Panc1 (cell line): Measurements from ENCODE around the gene QRICH1. TPM values are rescaled to one million over a fixed set of nuclear protein-coding genes. Genes with fewer than 3 reads are reported as not detected.

Experiments used
- ATAC-seq: fragments of 200-7000 bp; cut with Tn5 transposase; 2 replicates; pipeline ENCODE4 v1.9.1; 2020; ENCODE audit warnings: mild to moderate bottlenecking, moderate library complexity
- BruUV-seq: library from RNA; stranded (reverse); fragments of 400-500 nt; replicated peaks from 2 replicates; lab custom pipeline; 2021; lab: Mats Ljungman, UMichigan
- CTCF ChIA-PET: fragments of 300-600 bp; sonication (Branson Sonifier 250); formaldehyde crosslinking; loops from one replicate; lab custom pipeline; 2022; ENCODE audit warnings: antibody characterized with exemption; lab: Charles Lee
- POLR2A ChIA-PET: fragments of 300-600 bp; sonication (Branson Sonifier 250); formaldehyde crosslinking; loops from one replicate; lab custom pipeline; 2022; ENCODE audit warnings: antibody characterized with exemption; lab: Charles Lee
- DNase-seq: peaks from one replicate; pipeline ENCODE4 v3.0.0-alpha.2; 2010; ENCODE audit warnings: low read depth, low spot score
- H3K27ac ChIP-seq: 2 replicates; pipeline ENCODE4 v1.5.1; 2011; ENCODE audit warnings: mild to moderate bottlenecking, low read length, inconsistent platforms
- H3K27me3 ChIP-seq: fragments of 200-500 bp; sonication (Bioruptor generic); 2 replicates; pipeline ENCODE4 v1.6.0; 2014; ENCODE audit warnings: low read length, inconsistent platforms; ENCODE audit not compliant: control insufficient read depth, insufficient read depth
- H3K36me3 ChIP-seq: fragments of 200-500 bp; sonication (Bioruptor generic); 2 replicates; pipeline ENCODE4 v1.5.1; 2014; ENCODE audit warnings: inconsistent platforms, mild to moderate bottlenecking, low read length, moderate library complexity; ENCODE audit not compliant: control insufficient read depth, insufficient read depth
- H3K4me1 ChIP-seq: 2 replicates; pipeline ENCODE4 v1.5.1; 2011; ENCODE audit warnings: inconsistent platforms, mild to moderate bottlenecking, low read length, moderate library complexity; ENCODE audit not compliant: control insufficient read depth, insufficient read depth
- H3K4me3 ChIP-seq, 2 experiments: 2 replicates each; pipeline ENCODE4 v1.5.1; 2011 to 2012; ENCODE audit warnings: low read depth in 2 of 2, low read length in 2 of 2, mild to moderate bottlenecking in 2 of 2, inconsistent platforms in 1 of 2, moderate library complexity in 1 of 2
- H3K9me3 ChIP-seq: fragments of 200-500 bp; sonication (Bioruptor generic); 2 replicates; pipeline ENCODE4 v1.5.1; 2014; ENCODE audit warnings: low read depth, mild to moderate bottlenecking, inconsistent platforms, low read length, moderate library complexity; ENCODE audit not compliant: control insufficient read depth, insufficient read depth
- CTCF ChIP-seq: fragments of 450-650 bp; IDR thresholded peaks from 2 replicates; pipeline ENCODE4 v1.5.1; 2017; ENCODE audit warnings: mild to moderate bottlenecking
- POLR2AphosphoS5 ChIP-seq: IDR thresholded peaks from 2 replicates; pipeline ENCODE4 v1.6.1; 2012; ENCODE audit warnings: mild to moderate bottlenecking, low read depth, low read length, moderate library complexity
- SIN3A ChIP-seq: IDR thresholded peaks from 2 replicates; pipeline ENCODE4 v1.6.1; 2012; ENCODE audit warnings: low read depth, mild to moderate bottlenecking, low read length, moderate library complexity, borderline replicate concordance; ENCODE audit not compliant: insufficient read depth
- TCF7L2 ChIP-seq: IDR thresholded peaks from 2 replicates; pipeline ENCODE4 v1.6.1; 2011; ENCODE audit warnings: mild to moderate bottlenecking, low read depth, low read length, inconsistent platforms
- in situ Hi-C: cut with HindIII; loops from 2 replicates; pipeline ENCODE4 v1.10.0; 2016; ENCODE audit warnings: low sequenced_read_pairs, low pct_unique_long_range_greater_than_20kb
- intact Hi-C: fragments of 100-400 bp; cut with micrococcal nuclease; formaldehyde crosslinking; loops from one replicate; pipeline ENCODE4 v1.10.0; 2022; ENCODE audit not compliant: unreplicated experiment
- total RNA-seq: library from RNA; stranded (reverse); gene quantifications from one replicate; pipeline ENCODE4 v1.2.1, GENCODE V29; 2021; ENCODE audit not compliant: unreplicated experiment
- TF ChIP-seq, protein P1 (sequence below), 2 experiments: IDR thresholded peaks; 2 replicates each; pipeline ENCODE4 v1.6.1; 2011 to 2012; ENCODE audit warnings: low read depth in 2 of 2, control low read depth in 1 of 2, low read length in 1 of 2, mild to moderate bottlenecking in 1 of 2, moderate library complexity in 1 of 2; ENCODE audit not compliant: insufficient read depth in 1 of 2

Gene QRICH1
- total RNA-seq, 1 experiment from 2014 or later: 79.9 TPM

DNA sequence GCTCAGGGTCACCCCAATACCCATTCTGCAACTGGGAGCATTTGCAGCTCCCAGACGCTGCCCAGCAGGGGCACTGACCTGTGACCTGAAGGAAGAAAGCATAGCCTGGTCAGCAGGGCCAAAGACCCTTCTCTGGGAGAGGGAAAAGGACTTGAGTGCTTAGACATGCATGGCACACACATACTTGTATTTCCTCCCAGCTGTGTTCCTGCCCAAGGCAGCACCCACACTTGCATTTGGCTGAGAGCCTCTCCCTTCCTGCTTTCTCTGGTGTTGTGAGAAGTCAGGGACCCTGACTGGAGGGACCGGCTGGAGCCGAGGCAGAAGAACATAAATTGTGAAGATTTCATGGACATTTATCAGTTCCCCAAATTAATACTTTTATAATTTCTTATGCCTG, 46.2 kb upstream of the QRICH1 start:
- ChIA-PET POLR2A (no interaction called here), CTCF (interaction anchor here (0.7 kb wide), 1 partner anchor 19 kb away, joined by 3 read pairs; no protein-coding TSS in a partner anchor)
- H3K9me3 ChIP-seq: no peaks in the 10 kb centered on the region
- no peak for TF ChIP-seq SIN3A
- TF ChIP-seq, protein P1, sequence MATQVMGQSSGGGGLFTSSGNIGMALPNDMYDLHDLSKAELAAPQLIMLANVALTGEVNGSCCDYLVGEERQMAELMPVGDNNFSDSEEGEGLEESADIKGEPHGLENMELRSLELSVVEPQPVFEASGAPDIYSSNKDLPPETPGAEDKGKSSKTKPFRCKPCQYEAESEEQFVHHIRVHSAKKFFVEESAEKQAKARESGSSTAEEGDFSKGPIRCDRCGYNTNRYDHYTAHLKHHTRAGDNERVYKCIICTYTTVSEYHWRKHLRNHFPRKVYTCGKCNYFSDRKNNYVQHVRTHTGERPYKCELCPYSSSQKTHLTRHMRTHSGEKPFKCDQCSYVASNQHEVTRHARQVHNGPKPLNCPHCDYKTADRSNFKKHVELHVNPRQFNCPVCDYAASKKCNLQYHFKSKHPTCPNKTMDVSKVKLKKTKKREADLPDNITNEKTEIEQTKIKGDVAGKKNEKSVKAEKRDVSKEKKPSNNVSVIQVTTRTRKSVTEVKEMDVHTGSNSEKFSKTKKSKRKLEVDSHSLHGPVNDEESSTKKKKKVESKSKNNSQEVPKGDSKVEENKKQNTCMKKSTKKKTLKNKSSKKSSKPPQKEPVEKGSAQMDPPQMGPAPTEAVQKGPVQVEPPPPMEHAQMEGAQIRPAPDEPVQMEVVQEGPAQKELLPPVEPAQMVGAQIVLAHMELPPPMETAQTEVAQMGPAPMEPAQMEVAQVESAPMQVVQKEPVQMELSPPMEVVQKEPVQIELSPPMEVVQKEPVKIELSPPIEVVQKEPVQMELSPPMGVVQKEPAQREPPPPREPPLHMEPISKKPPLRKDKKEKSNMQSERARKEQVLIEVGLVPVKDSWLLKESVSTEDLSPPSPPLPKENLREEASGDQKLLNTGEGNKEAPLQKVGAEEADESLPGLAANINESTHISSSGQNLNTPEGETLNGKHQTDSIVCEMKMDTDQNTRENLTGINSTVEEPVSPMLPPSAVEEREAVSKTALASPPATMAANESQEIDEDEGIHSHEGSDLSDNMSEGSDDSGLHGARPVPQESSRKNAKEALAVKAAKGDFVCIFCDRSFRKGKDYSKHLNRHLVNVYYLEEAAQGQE (IDR thresholded peaks at IDR 0.05; ENCODE audit: insufficient read depth in 1 of 2, low read depth in 2 of 2, low read length in 1 of 2): no peak
- TF ChIP-seq CTCF: no peak
- no peak for TF ChIP-seq TCF7L2
- TF ChIP-seq POLR2AphosphoS5: no peak
- H3K4me3 ChIP-seq: no peak overlapping the region
- no peak for DNase-seq
- no peak overlapping the region for H3K27ac ChIP-seq
- H3K27me3 ChIP-seq: no peaks in the 10 kb centered on the region
- no peaks in the 10 kb centered on the region for H3K36me3 ChIP-seq
- no peak for ATAC-seq
- in situ Hi-C loops: no loop called here
- intact Hi-C loops: no loop called here
- H3K4me1 ChIP-seq: peaks cover 2% of the 10 kb centered on the region; the same call in 1 of the 2 replicates
- BruUV-seq: no TSS peak

GRCh38 chr3:49135499-49135898, 41.6 kb upstream of the QRICH1 start:
- DNase-seq: no peak
- TF ChIP-seq, protein P1 (IDR thresholded peaks at IDR 0.05; ENCODE audit: insufficient read depth in 1 of 2, low read depth in 2 of 2, low read length in 1 of 2): no peak
- TF ChIP-seq TCF7L2: no peak
- TF ChIP-seq SIN3A: no peak
- no peak for TF ChIP-seq CTCF
- no peak for TF ChIP-seq POLR2AphosphoS5
- ChIA-PET POLR2A (no interaction called here), CTCF (no interaction called here)
- no peaks in the 10 kb centered on the region; the same call in 1 of the 2 replicates for H3K36me3 ChIP-seq
- intact Hi-C loops: no loop called here
- BruUV-seq: no TSS peak
- no peak for ATAC-seq
- in situ Hi-C loops: no loop called here
- H3K27ac ChIP-seq: no peak overlapping the region
- no peaks in the 10 kb centered on the region for H3K27me3 ChIP-seq
- no peak overlapping the region for H3K4me3 ChIP-seq
- H3K9me3 ChIP-seq: no peaks in the 10 kb centered on the region
- H3K4me1 ChIP-seq: peaks cover 12% of the 10 kb centered on the region
